ENCODE data around the gene POU2AF2.
"Not testable (repeated sequence)": the region's sequence is repeated elsewhere in the genome, so short reads cannot be mapped to it uniquely, and the experiment has no call there.

Gene POU2AF2

GRCh38 chr11:111269146-111269868, 23.8 kb downstream of the POU2AF2 start:
- Mint-ChIP-seq H3K36me3 (ENCODE audit: low read depth) (no peaks in the 10 kb centered on the region), H3K27ac (no peak overlapping the region), H3K27me3 (no peaks in the 10 kb centered on the region), H3K9me3 (no peaks in the 10 kb centered on the region), H3K4me1 (ENCODE audit: low read depth) (peaks cover 11% of the 10 kb centered on the region), H3K4me3 (no peak overlapping the region)
- intact Hi-C loops (cut with micrococcal nuclease): no loop called here

- Mint-ChIP-seq H3K36me3 (ENCODE audit: low read depth) (no peaks in the 10 kb centered on the region), H3K4me1 (ENCODE audit: low read depth) (no peaks in the 10 kb centered on the region), H3K9me3 (no peaks in the 10 kb centered on the region), H3K27me3 (peaks cover 2% of the 10 kb centered on the region), H3K4me3 (no peak overlapping the region), H3K27ac (no peak overlapping the region)
- intact Hi-C loops (cut with micrococcal nuclease): no loop called here
Measured at GRCh38 chr11:111272420-111272819, 26.9 kb downstream of the POU2AF2 start.

- H3K27ac Mint-ChIP-seq: no peak overlapping the region
- intact Hi-C loops (cut with micrococcal nuclease): loop anchor here (1.0 kb wide), 2 partner anchors 141 to 164 kb away; no protein-coding TSS in a partner anchor
- peaks cover 4% of the 10 kb centered on the region for H3K27me3 Mint-ChIP-seq
- no peak overlapping the region for H3K4me3 Mint-ChIP-seq
- H3K36me3 Mint-ChIP-seq (ENCODE audit: low read depth): no peaks in the 10 kb centered on the region
- no peaks in the 10 kb centered on the region for H3K4me1 Mint-ChIP-seq (ENCODE audit: low read depth)
- no peaks in the 10 kb centered on the region for H3K9me3 Mint-ChIP-seq
Measured at GRCh38 chr11:111282562-111283075, 37.1 kb downstream of the POU2AF2 start.

GRCh38 chr11:111283945-111284481, 38.5 kb downstream of the POU2AF2 start:
- intact Hi-C loops (cut with micrococcal nuclease): loop anchor here (1.0 kb wide), 2 partner anchors 139 to 162 kb away; no protein-coding TSS in a partner anchor
- no peak overlapping the region for H3K4me3 Mint-ChIP-seq
- no peaks in the 10 kb centered on the region for H3K4me1 Mint-ChIP-seq (ENCODE audit: low read depth)
- H3K9me3 Mint-ChIP-seq: no peaks in the 10 kb centered on the region
- no peaks in the 10 kb centered on the region for H3K36me3 Mint-ChIP-seq (ENCODE audit: low read depth)
- peaks cover 4% of the 10 kb centered on the region for H3K27me3 Mint-ChIP-seq
- H3K27ac Mint-ChIP-seq: no peak overlapping the region

- Mint-ChIP-seq H3K36me3 (ENCODE audit: low read depth) (no peaks in the 10 kb centered on the region), H3K27me3 (peaks cover 4% of the 10 kb centered on the region), H3K27ac (no peak overlapping the region), H3K9me3 (no peaks in the 10 kb centered on the region), H3K4me3 (no peak overlapping the region), H3K4me1 (ENCODE audit: low read depth) (no peaks in the 10 kb centered on the region)
- intact Hi-C loops (cut with micrococcal nuclease): no loop called here
Measured at GRCh38 chr11:111285189-111286091, 39.9 kb downstream of the POU2AF2 start.

- Mint-ChIP-seq H3K27ac (no peak overlapping the region), H3K27me3 (no peaks in the 10 kb centered on the region)
Measured at GRCh38 chr11:111291764-111292163, 46.2 kb downstream of the POU2AF2 start.

GRCh38 chr11:111292408-111292807, 46.9 kb downstream of the POU2AF2 start:
- intact Hi-C loops (cut with micrococcal nuclease); H3K27ac Mint-ChIP-seq; H3K4me3 Mint-ChIP-seq; H3K4me1 Mint-ChIP-seq (ENCODE audit: low read depth); H3K27me3 Mint-ChIP-seq; H3K9me3 Mint-ChIP-seq; H3K36me3 Mint-ChIP-seq (ENCODE audit: low read depth): not testable (repeated sequence)

More at GRCh38 chr11:111291764-111292163, 46.2 kb downstream of the POU2AF2 start:
- H3K4me3 Mint-ChIP-seq: no peak overlapping the region
- no peaks in the 10 kb centered on the region for H3K4me1 Mint-ChIP-seq (ENCODE audit: low read depth)
- intact Hi-C loops (cut with micrococcal nuclease): no loop called here
- H3K36me3 Mint-ChIP-seq (ENCODE audit: low read depth): no peaks in the 10 kb centered on the region
- no peaks in the 10 kb centered on the region for H3K9me3 Mint-ChIP-seq

- Mint-ChIP-seq H3K4me1 (ENCODE audit: low read depth) (no peaks in the 10 kb centered on the region), H3K27me3 (peaks cover 29% of the 10 kb centered on the region), H3K9me3 (no peaks in the 10 kb centered on the region), H3K4me3 (no peak overlapping the region), H3K36me3 (ENCODE audit: low read depth) (no peaks in the 10 kb centered on the region), H3K27ac (no peak overlapping the region)
- intact Hi-C loops (cut with micrococcal nuclease): no loop called here
Measured at GRCh38 chr11:111296196-111296595, 50.7 kb downstream of the POU2AF2 start.

GRCh38 chr11:111297696-111298095, 52.2 kb downstream of the POU2AF2 start:
- no peaks in the 10 kb centered on the region for H3K36me3 Mint-ChIP-seq (ENCODE audit: low read depth)
- H3K4me3 Mint-ChIP-seq: no peak overlapping the region
- H3K9me3 Mint-ChIP-seq: no peaks in the 10 kb centered on the region
- H3K27ac Mint-ChIP-seq: no peak overlapping the region
- intact Hi-C loops (cut with micrococcal nuclease): no loop called here
- H3K4me1 Mint-ChIP-seq (ENCODE audit: low read depth): no peaks in the 10 kb centered on the region
- peaks cover 33% of the 10 kb centered on the region for H3K27me3 Mint-ChIP-seq

GRCh38 chr11:111298413-111299100, 53.0 kb downstream of the POU2AF2 start, which contains the start of gene POU2AF3:
Gene POU2AF3, plus strand, starts transcription at chr11:111298546. Its CDS starts 36 bp downstream, at chr11:111298582.
- Mint-ChIP-seq H3K4me1 (ENCODE audit: low read depth) (no peaks in the 10 kb centered on the region), H3K27me3 (peaks cover 33% of the 10 kb centered on the region), H3K36me3 (ENCODE audit: low read depth) (no peaks in the 10 kb centered on the region), H3K9me3 (no peaks in the 10 kb centered on the region), H3K4me3 (peak within 1 kb of the TSS; percentile 6), H3K27ac (no peak within 1 kb of the TSS)
- intact Hi-C loops (cut with micrococcal nuclease): no loop called here

- H3K9me3 Mint-ChIP-seq: no peaks in the 10 kb centered on the region
- H3K27ac Mint-ChIP-seq: no peak overlapping the region
- H3K4me1 Mint-ChIP-seq (ENCODE audit: low read depth): no peaks in the 10 kb centered on the region
- no peaks in the 10 kb centered on the region for H3K36me3 Mint-ChIP-seq (ENCODE audit: low read depth)
- H3K4me3 Mint-ChIP-seq: peak overlapping the region; percentile 6
- intact Hi-C loops (cut with micrococcal nuclease): no loop called here
- peaks cover 33% of the 10 kb centered on the region for H3K27me3 Mint-ChIP-seq
Measured at GRCh38 chr11:111299101-111300026, 53.8 kb downstream of the POU2AF2 start.

GRCh38 chr11:111300569-111300968, 55.0 kb downstream of the POU2AF2 start:
- Mint-ChIP-seq H3K27me3 (peaks cover 35% of the 10 kb centered on the region), H3K36me3 (ENCODE audit: low read depth) (no peaks in the 10 kb centered on the region), H3K4me1 (ENCODE audit: low read depth) (no peaks in the 10 kb centered on the region), H3K9me3 (no peaks in the 10 kb centered on the region), H3K27ac (no peak overlapping the region), H3K4me3 (no peak overlapping the region)
- intact Hi-C loops (cut with micrococcal nuclease): no loop called here
